ENCODE results near the gene OR9A2.
"Not testable (repeated sequence)": the region's sequence is repeated elsewhere in the genome, so short reads cannot be mapped to it uniquely, and the experiment has no call there.

OR9A2 gene

GRCh38 chr7:143015926-143016490, 10.9 kb downstream of the OR9A2 start:
- no peak for DNase-seq

GRCh38 chr7:143015084-143015483, 11.8 kb downstream of the OR9A2 start:
- no peak for DNase-seq

- DNase-seq = no peak
Measured at GRCh38 chr7:143013893-143014292, 13.0 kb downstream of the OR9A2 start.

- no peak for DNase-seq
Measured at GRCh38 chr7:143013473-143013872, 13.5 kb downstream of the OR9A2 start.

- no peak for DNase-seq
Measured at GRCh38 chr7:143012409-143012808, 14.5 kb downstream of the OR9A2 start.

- DNase-seq = no peak
Measured at GRCh38 chr7:143012001-143012400, 14.9 kb downstream of the OR9A2 start.

- peak; percentile 53 for DNase-seq
Measured at GRCh38 chr7:143008007-143008901, 18.7 kb downstream of the OR9A2 start.

- no peak for DNase-seq
Measured at GRCh38 chr7:143005632-143006260, 21.2 kb downstream of the OR9A2 start.

GRCh38 chr7:143003393-143004051, 23.4 kb downstream of the OR9A2 start:
- DNase-seq = no peak

GRCh38 chr7:143002898-143003297, 24.0 kb downstream of the OR9A2 start:
- DNase-seq = no peak

GRCh38 chr7:143002106-143002505, 24.8 kb downstream of the OR9A2 start:
- no peak for DNase-seq

- no peak for DNase-seq
Measured at GRCh38 chr7:143000648-143001047, 26.3 kb downstream of the OR9A2 start.

GRCh38 chr7:142999793-143000192, 27.1 kb downstream of the OR9A2 start:
- no peak for DNase-seq

- no peak for DNase-seq
Measured at GRCh38 chr7:142998966-142999365, 28.0 kb downstream of the OR9A2 start.

GRCh38 chr7:142997456-142997989, 29.4 kb downstream of the OR9A2 start:
- DNase-seq = no peak

- DNase-seq = no peak
Measured at GRCh38 chr7:142992427-142992826, 34.5 kb downstream of the OR9A2 start.

- no peak for DNase-seq
Measured at GRCh38 chr7:142984297-142984696, 42.6 kb downstream of the OR9A2 start.

- DNase-seq = no peak
Measured at GRCh38 chr7:142983825-142984224, 43.1 kb downstream of the OR9A2 start.

- DNase-seq = not testable (repeated sequence)
Measured at GRCh38 chr7:142978402-142978801, 48.5 kb downstream of the OR9A2 start.

All from NCI-H1417 treated with DMSO at 0.1 percent for 48 hours (cell line).